ENCODE data around the gene INHBA.

GRCh38 chr7:41720886-41721285 lies 18.0 kb upstream of the INHBA start:
- no peak for TF ChIP-seq CTCF (IDR thresholded peaks at IDR 0.05)
- TF ChIP-seq POLR2A (IDR thresholded peaks at IDR 0.05): no peak

Data from breast epithelium (tissue), 3 donors.